Measurements from ENCODE around the gene OR4C46. TPM values are rescaled to one million over a fixed set of nuclear protein-coding genes. Genes with fewer than 3 reads are reported as not detected.

OR4C46 gene
- total and polyA plus RNA-seq, 2 experiments from 2014 or later = not detected

DNA sequence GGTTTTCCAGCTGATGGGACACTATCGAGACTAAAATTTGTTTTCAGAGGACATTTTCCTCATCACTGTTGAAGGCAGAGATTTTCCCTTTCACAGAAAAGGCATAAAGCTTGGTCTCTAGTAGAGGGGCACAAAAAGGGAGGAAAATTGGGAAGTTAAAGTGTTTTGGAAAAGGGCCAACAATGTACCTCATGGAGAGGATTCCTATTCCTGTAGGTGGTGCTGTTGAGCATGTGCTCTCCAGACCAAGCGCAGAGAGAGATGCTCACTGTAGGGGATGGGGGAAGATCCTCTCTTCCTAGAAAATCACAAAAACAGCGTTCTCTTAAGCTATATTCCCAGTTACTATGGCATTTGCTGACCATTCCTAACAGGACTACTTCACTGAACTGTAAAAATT, 44.9 kb downstream of the OR4C46 start (continued):
- TF ChIP-seq EZH2phosphoT487 (IDR thresholded peaks at IDR 0.05; ENCODE audit: unreplicated experiment) = no peak
- TF ChIP-seq ZNF114 (CRISPR knock-in tag; IDR thresholded peaks at IDR 0.05) = no peak
- TF ChIP-seq, protein P1, sequence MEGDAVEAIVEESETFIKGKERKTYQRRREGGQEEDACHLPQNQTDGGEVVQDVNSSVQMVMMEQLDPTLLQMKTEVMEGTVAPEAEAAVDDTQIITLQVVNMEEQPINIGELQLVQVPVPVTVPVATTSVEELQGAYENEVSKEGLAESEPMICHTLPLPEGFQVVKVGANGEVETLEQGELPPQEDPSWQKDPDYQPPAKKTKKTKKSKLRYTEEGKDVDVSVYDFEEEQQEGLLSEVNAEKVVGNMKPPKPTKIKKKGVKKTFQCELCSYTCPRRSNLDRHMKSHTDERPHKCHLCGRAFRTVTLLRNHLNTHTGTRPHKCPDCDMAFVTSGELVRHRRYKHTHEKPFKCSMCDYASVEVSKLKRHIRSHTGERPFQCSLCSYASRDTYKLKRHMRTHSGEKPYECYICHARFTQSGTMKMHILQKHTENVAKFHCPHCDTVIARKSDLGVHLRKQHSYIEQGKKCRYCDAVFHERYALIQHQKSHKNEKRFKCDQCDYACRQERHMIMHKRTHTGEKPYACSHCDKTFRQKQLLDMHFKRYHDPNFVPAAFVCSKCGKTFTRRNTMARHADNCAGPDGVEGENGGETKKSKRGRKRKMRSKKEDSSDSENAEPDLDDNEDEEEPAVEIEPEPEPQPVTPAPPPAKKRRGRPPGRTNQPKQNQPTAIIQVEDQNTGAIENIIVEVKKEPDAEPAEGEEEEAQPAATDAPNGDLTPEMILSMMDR (conservative IDR thresholded peaks at IDR 0.05; ENCODE audit: low read depth in 2 of 2) = no peak
- no peak for TF ChIP-seq EZH2 (IDR thresholded peaks at IDR 0.05; ENCODE audit: low read depth, unreplicated experiment)
- TF ChIP-seq ZNF331 (CRISPR knock-in tag; IDR thresholded peaks at IDR 0.05; ENCODE audit: low read depth) = no peak
- no peak for TF ChIP-seq POLR2AphosphoS5 (IDR thresholded peaks at IDR 0.05; ENCODE audit: low read depth)

DNA sequence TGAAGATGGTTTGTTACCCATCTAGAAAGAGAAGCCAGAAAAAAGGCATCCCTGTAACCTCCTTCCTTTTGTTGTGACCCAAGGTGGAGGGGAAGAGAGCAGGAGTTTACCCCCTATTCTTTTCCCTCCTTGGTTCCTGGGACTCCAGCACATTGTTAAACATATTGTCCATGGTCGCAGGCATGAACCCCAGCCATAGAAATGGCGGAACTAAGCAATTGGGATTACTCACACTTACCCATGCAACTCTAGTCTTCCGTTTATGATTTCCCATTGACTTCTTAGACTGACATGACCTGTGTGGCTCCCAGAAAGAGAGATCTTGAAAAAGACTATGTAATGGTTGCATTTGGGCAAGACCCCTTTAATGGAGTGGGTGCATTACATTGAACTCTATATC, 45.4 kb downstream of the OR4C46 start:
- H3K36me3 Mint-ChIP-seq (ENCODE audit: low read depth) = peaks cover 22% of the 10 kb centered on the region
- no peak overlapping the region for H3K27ac ChIP-seq (ENCODE audit: low read depth)
- H3K9me3 Mint-ChIP-seq = peaks cover 90% of the 10 kb centered on the region
- no peaks in the 10 kb centered on the region for H3K79me2 ChIP-seq (replicated peaks; ENCODE audit: insufficient read depth)
- H3K4me3 Mint-ChIP-seq = no peak overlapping the region
- no peak for TF ChIP-seq EZH2 (IDR thresholded peaks at IDR 0.05; ENCODE audit: low read depth, unreplicated experiment)
- TF ChIP-seq NANOG (IDR thresholded peaks at IDR 0.05; ENCODE audit: borderline replicate concordance) = no peak
- TF ChIP-seq, protein P2, sequence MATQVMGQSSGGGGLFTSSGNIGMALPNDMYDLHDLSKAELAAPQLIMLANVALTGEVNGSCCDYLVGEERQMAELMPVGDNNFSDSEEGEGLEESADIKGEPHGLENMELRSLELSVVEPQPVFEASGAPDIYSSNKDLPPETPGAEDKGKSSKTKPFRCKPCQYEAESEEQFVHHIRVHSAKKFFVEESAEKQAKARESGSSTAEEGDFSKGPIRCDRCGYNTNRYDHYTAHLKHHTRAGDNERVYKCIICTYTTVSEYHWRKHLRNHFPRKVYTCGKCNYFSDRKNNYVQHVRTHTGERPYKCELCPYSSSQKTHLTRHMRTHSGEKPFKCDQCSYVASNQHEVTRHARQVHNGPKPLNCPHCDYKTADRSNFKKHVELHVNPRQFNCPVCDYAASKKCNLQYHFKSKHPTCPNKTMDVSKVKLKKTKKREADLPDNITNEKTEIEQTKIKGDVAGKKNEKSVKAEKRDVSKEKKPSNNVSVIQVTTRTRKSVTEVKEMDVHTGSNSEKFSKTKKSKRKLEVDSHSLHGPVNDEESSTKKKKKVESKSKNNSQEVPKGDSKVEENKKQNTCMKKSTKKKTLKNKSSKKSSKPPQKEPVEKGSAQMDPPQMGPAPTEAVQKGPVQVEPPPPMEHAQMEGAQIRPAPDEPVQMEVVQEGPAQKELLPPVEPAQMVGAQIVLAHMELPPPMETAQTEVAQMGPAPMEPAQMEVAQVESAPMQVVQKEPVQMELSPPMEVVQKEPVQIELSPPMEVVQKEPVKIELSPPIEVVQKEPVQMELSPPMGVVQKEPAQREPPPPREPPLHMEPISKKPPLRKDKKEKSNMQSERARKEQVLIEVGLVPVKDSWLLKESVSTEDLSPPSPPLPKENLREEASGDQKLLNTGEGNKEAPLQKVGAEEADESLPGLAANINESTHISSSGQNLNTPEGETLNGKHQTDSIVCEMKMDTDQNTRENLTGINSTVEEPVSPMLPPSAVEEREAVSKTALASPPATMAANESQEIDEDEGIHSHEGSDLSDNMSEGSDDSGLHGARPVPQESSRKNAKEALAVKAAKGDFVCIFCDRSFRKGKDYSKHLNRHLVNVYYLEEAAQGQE (IDR thresholded peaks at IDR 0.05; ENCODE audit: unreplicated experiment) = no peak
- no peak for TF ChIP-seq STAT1 (IDR thresholded peaks at IDR 0.05; ENCODE audit: unreplicated experiment)
- no peak for TF ChIP-seq ZNF331 (CRISPR knock-in tag; IDR thresholded peaks at IDR 0.05; ENCODE audit: low read depth)
- no peak for TF ChIP-seq ETS1 (IDR thresholded peaks at IDR 0.05)
- no peak for TF ChIP-seq ZNF114 (CRISPR knock-in tag; IDR thresholded peaks at IDR 0.05)
- no peak for TF ChIP-seq JUNB (IDR thresholded peaks at IDR 0.05; ENCODE audit: unreplicated experiment)
- H3K4me1 Mint-ChIP-seq = no peaks in the 10 kb centered on the region
- no peaks in the 10 kb centered on the region for H3K4me1 ChIP-seq (ENCODE audit: insufficient read depth)
- no peak overlapping the region for H3K4me3 ChIP-seq
- no peak overlapping the region for H3K4me2 ChIP-seq
- H3K27me3 Mint-ChIP-seq (ENCODE audit: insufficient read depth, low read depth, poor library complexity) = peaks cover 2% of the 10 kb centered on the region
- ATAC-seq (no peak), DNase-seq (ENCODE audit: low spot score) (peak; percentile 1)
- H2AFZ ChIP-seq = no peak overlapping the region
- H3K27me3 ChIP-seq (ENCODE audit: insufficient read depth) = no peaks in the 10 kb centered on the region
- H4K20me1 ChIP-seq (replicated peaks; ENCODE audit: insufficient read depth) = no peaks in the 10 kb centered on the region
- H3K9me2 ChIP-seq (ENCODE audit: insufficient read depth) = no peaks in the 10 kb centered on the region
- H3K36me3 ChIP-seq (ENCODE audit: insufficient read depth) = no peaks in the 10 kb centered on the region
- H3F3A ChIP-seq (replicated peaks; ENCODE audit: low read depth) = no peaks in the 10 kb centered on the region
- no peak overlapping the region for H3K27ac Mint-ChIP-seq

Other genes with a start within 250 kb of the OR4C46 start
- gene OR4A5, start 102.8 kb upstream of the OR4C46 start, total RNA-seq (2014; rRNA removed; shearing (Covaris generic)) = not detected in 2 replicates
- not detected in 2 replicates for gene OR4A5, start 102.8 kb upstream of the OR4C46 start, polyA plus RNA-seq (2016; fragmentation: Nextera tagmentation; extraction: Ambion mirVana)

All from GM23338 (cell line).